A549 (cell line): ENCODE results near the gene NHSL2. TPM values are rescaled to one million over a fixed set of nuclear protein-coding genes. Genes with fewer than 3 reads are reported as not detected.
A peak's percentile ranks its signal among the peaks of the same experiment; 100 is the strongest.

Experiments
- ATAC-seq, 2 experiments: fragments of 200-7000 bp in 1 of 2; fragments of >200 bp in 1 of 2; cut with Nextera tagmentation in 1 of 2; cut with Tn5 transposase in 1 of 2; 3 replicates each; pipeline versions ENCODE4 v1.8.0 to v1.9.1; 2018 to 2020; ENCODE audit warnings: mild to moderate bottlenecking in 1 of 2, moderate library complexity in 1 of 2
- CTCF ChIA-PET: fragments of 300-600 bp; sonication (Branson Sonifier 250); formaldehyde crosslinking; extraction: SDS; loops from one replicate; lab custom pipeline; 2021; ENCODE audit warnings: antibody characterized with exemption, inconsistent platforms; lab: Yijun Ruan, JAX
- POLR2A ChIA-PET: fragments of 350-600 bp; formaldehyde crosslinking; extraction: SDS; loops from one replicate; lab custom pipeline; 2021; ENCODE audit warnings: antibody characterized with exemption, inconsistent platforms; lab: Yijun Ruan, JAX
- DNase-seq, 2 experiments: peaks; one replicate each; pipeline versions ENCODE4 v3.0.0 to v3.0.0-alpha.2; 2011 to 2016; ENCODE audit warnings: low read depth in 1 of 2, low spot score in 1 of 2
- FAIRE-seq: peaks from 2 replicates; lab custom pipeline; 2011; peaks lifted over from hg19 to GRCh38; lab: Jason Lieb, UNC
- H3K27ac ChIP-seq, 2 experiments: fragments of >200 bp; sonication (Bioruptor Twin); formaldehyde crosslinking; 3 replicates each; pipeline ENCODE4 v1.5.1; 2016 to 2017
- H3K4me1 ChIP-seq: fragments of >200 bp; sonication (Bioruptor Twin); formaldehyde crosslinking; 3 replicates; pipeline ENCODE4 v1.6.1; 2016
- H3K4me2 ChIP-seq: fragments of >200 bp; sonication (Bioruptor Twin); formaldehyde crosslinking; 3 replicates; pipeline ENCODE4 v1.6.1; 2016
- H3K4me3 ChIP-seq: fragments of >200 bp; sonication (Bioruptor Twin); formaldehyde crosslinking; 3 replicates; pipeline ENCODE4 v1.5.1; 2016
- H3K9me3 ChIP-seq: fragments of >200 bp; sonication (Bioruptor Twin); formaldehyde crosslinking; 3 replicates; pipeline ENCODE4 v1.6.1; 2016
- ATOH8 ChIP-seq: fragments of 250-450 bp; sonication (Bioruptor Pico); IDR thresholded peaks from 2 replicates; pipeline ENCODE4 v1.5.0; 2020; ENCODE audit warnings: low read depth, mild to moderate bottlenecking, moderate library complexity
- CBX8 ChIP-seq: fragments of 200-600 bp; sonication (generic); IDR thresholded peaks from 2 replicates; pipeline ENCODE4 v1.6.1; 2016
- CHD2 ChIP-seq: fragments of 150-350 bp; IDR thresholded peaks from 2 replicates; pipeline ENCODE4 v1.6.1; 2014; ENCODE audit warnings: low read length; ENCODE audit not compliant: partially characterized antibody
- EHF ChIP-seq: fragments of 250-450 bp; sonication (Bioruptor Pico); IDR thresholded peaks from 2 replicates; pipeline ENCODE4 v1.5.0; 2020; ENCODE audit warnings: mild to moderate bottlenecking
- ESRRA ChIP-seq: fragments of 150-350 bp; IDR thresholded peaks from 2 replicates; pipeline ENCODE4 v1.6.1; 2014; ENCODE audit warnings: mild to moderate bottlenecking, low read length, borderline replicate concordance
- FOSB ChIP-seq: fragments of 250-450 bp; sonication (Bioruptor Pico); IDR thresholded peaks from 2 replicates; pipeline ENCODE4 v1.5.0; 2020; ENCODE audit warnings: mild to moderate bottlenecking, moderate library complexity
- FOSL2 ChIP-seq, 2 experiments: fragments of 450-650 bp in 1 of 2; fragments of >200 bp in 1 of 2; sonication (Bioruptor Twin) in 1 of 2; formaldehyde crosslinking; IDR thresholded peaks; 2 replicates each; pipeline versions ENCODE4 v1.5.0 to v1.6.1; 2016 to 2020; ENCODE audit warnings: mild to moderate bottlenecking in 1 of 2, moderate library complexity in 1 of 2
- GATA3 ChIP-seq: IDR thresholded peaks from 2 replicates; pipeline ENCODE4 v1.6.1; 2012; ENCODE audit warnings: borderline replicate concordance
- HEYL ChIP-seq: fragments of 250-450 bp; sonication (Bioruptor Pico); IDR thresholded peaks from 2 replicates; pipeline ENCODE4 v1.8.0; 2021; ENCODE audit warnings: mild to moderate bottlenecking, moderate library complexity
- JUNB ChIP-seq: fragments of >200 bp; sonication (Bioruptor Twin); formaldehyde crosslinking; IDR thresholded peaks from 2 replicates; pipeline ENCODE4 v1.6.1; 2016
- KDM1A ChIP-seq: fragments of 200-600 bp; sonication (generic); IDR thresholded peaks from 2 replicates; pipeline ENCODE4 v1.6.1; 2016; ENCODE audit warnings: low read depth, mild to moderate bottlenecking
- MAZ ChIP-seq: fragments of 150-350 bp; IDR thresholded peaks from 2 replicates; pipeline ENCODE4 v1.6.1; 2014; ENCODE audit warnings: antibody characterized with exemption, low read depth, low read length, borderline replicate concordance
- NFE2L2 ChIP-seq: fragments of 150-350 bp; conservative IDR thresholded peaks from 2 replicates; pipeline ENCODE4 v1.6.1; 2014; ENCODE audit warnings: low read length
- NPAS2 ChIP-seq: fragments of 250-450 bp; sonication (Bioruptor Pico); IDR thresholded peaks from 2 replicates; pipeline ENCODE4 v1.8.0; 2022; ENCODE audit warnings: mild to moderate bottlenecking, moderate library complexity, borderline replicate concordance
- NR3C1 ChIP-seq: fragments of >200 bp; sonication (Bioruptor Twin); formaldehyde crosslinking; IDR thresholded peaks from 3 replicates; pipeline ENCODE4 v1.6.1; 2017
- PHF8 ChIP-seq: fragments of 200-600 bp; sonication (generic); IDR thresholded peaks from 2 replicates; pipeline ENCODE4 v1.6.1; 2016; ENCODE audit warnings: low read depth, mild to moderate bottlenecking, antibody characterized with exemption, moderate library complexity, borderline replicate concordance
- POLR2A ChIP-seq: IDR thresholded peaks from 2 replicates; pipeline ENCODE4 v1.6.1; 2012; ENCODE audit warnings: mild to moderate bottlenecking, low read length
- POLR2AphosphoS2 ChIP-seq: conservative IDR thresholded peaks from 2 replicates; pipeline ENCODE4 v1.6.1; 2012; ENCODE audit warnings: low read length, improper control_type of control experiment, inconsistent platforms
- RARB ChIP-seq: fragments of 250-450 bp; sonication (Bioruptor Pico); IDR thresholded peaks from 2 replicates; pipeline ENCODE4 v1.8.0; 2021; ENCODE audit warnings: mild to moderate bottlenecking, moderate library complexity
- RCOR1 ChIP-seq: fragments of 150-350 bp; IDR thresholded peaks from 2 replicates; pipeline ENCODE4 v1.6.1; 2014; ENCODE audit warnings: antibody characterized with exemption, low read length, low read depth
- REST ChIP-seq: fragments of 200-600 bp; sonication (generic); IDR thresholded peaks from 2 replicates; pipeline ENCODE4 v1.6.1; 2016; ENCODE audit warnings: antibody characterized with exemption, mild to moderate bottlenecking, moderate library complexity
- RFX5 ChIP-seq: fragments of 450-650 bp; IDR thresholded peaks from 2 replicates; pipeline ENCODE4 v1.7.1; 2014; ENCODE audit warnings: antibody characterized with exemption, mild to moderate bottlenecking, moderate library complexity
- RNF2 ChIP-seq: fragments of 200-600 bp; sonication (generic); IDR thresholded peaks from 2 replicates; pipeline ENCODE4 v1.6.1; 2016; ENCODE audit warnings: low read depth, mild to moderate bottlenecking, antibody characterized with exemption, moderate library complexity, borderline replicate concordance
- TP53 ChIP-seq: fragments of 250-450 bp; sonication (Bioruptor Pico); IDR thresholded peaks from 2 replicates; pipeline ENCODE4 v1.5.0; 2021; ENCODE audit warnings: mild to moderate bottlenecking, moderate library complexity
- USF2 ChIP-seq: fragments of 450-650 bp; IDR thresholded peaks from 2 replicates; pipeline ENCODE4 v1.6.1; 2014; ENCODE audit warnings: antibody characterized with exemption
- WGBS: methylation state at CpG from one replicate; pipeline ENCODE4 v1.1.6; 2017; ENCODE audit errors: missing lambda C conversion rate; 5-methylcytosine and 5-hydroxymethylcytosine counted together
- polyA plus RNA-seq, 4 experiments: library from polyadenylated mRNA; depleted of rRNA in 3 of 4; stranded (reverse); fragments of >200 nt; fragmentation: RNase III in 1 of 4; extraction: RNeasy Plus Mini Kit Qiagen cat#74134 plus additional on column Dnase treatment in 1 of 4; gene quantifications; 2 replicates in 3 of 4; 3 replicates in 1 of 4; pipeline ENCODE4 v1.2.3, GENCODE V29; 2011 to 2017
- TF ChIP-seq, protein P1 (sequence below): fragments of 250-450 bp; sonication (Bioruptor Pico); IDR thresholded peaks from 2 replicates; pipeline ENCODE4 v1.5.0; 2021; ENCODE audit warnings: mild to moderate bottlenecking, moderate library complexity, borderline replicate concordance

Gene NHSL2
- polyA plus RNA-seq, 2 of the 4 experiments (the other 2 are of a cell fraction) = 0.26 to 0.48 TPM

DNA sequence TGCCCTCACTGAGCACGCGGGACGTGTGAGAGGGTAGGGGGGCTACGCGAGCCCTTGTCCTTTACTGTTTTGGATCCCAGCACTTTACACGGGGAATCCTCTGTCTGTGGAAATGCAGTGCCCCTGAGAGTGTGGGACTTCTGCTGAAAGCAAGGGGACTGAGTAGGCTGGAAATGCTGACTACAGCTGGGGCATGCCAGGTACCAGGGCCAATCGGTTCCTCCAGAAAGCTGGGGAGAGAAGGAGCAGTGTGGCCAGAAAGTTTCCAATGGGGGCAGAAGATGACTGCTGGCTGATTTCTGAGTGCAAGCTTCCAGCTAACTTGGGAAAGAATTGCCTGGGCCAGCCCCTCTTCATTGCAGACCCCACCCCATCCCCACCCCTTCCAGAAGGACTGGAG lies 1.5 kb downstream of the NHSL2 start:
- 0 out of 3 replicates have a peak, but pooled peaks cover 4% of the 10 kb centered on the region for H3K4me1 ChIP-seq
- H3K4me3 ChIP-seq = peak overlapping the region; percentile 57; the same call in 2 of the 3 replicates
- POLR2A ChIA-PET = interaction anchor here (0.5 to 1.1 kb wide), 2 partner anchors 269 to 448 kb away, joined by 3 read pairs; partner anchors contain the start of gene PIN4
- 100% methylated on average over 1 of the region's 7 CpGs for WGBS
- no peak for TF ChIP-seq FOSL2 (IDR thresholded peaks at IDR 0.05)
- TF ChIP-seq FOSL2 (CRISPR knock-in tag; IDR thresholded peaks at IDR 0.05) = no peak
- TF ChIP-seq NFE2L2 = no peak
- no peak for TF ChIP-seq HEYL (CRISPR knock-in tag)
- no peak for TF ChIP-seq RCOR1
- TF ChIP-seq MAZ = no peak
- TF ChIP-seq POLR2AphosphoS2 = no peak
- no peak for TF ChIP-seq POLR2A
- TF ChIP-seq PHF8 = no peak
- no peak for TF ChIP-seq CBX8
- no peak for TF ChIP-seq GATA3
- TF ChIP-seq NR3C1 = no peak
- TF ChIP-seq NPAS2 = no peak
- no peak for TF ChIP-seq RFX5
- TF ChIP-seq REST = no peak
- TF ChIP-seq KDM1A = no peak
- no peak for TF ChIP-seq FOSB (CRISPR knock-in tag)
- no peak for TF ChIP-seq CHD2
- TF ChIP-seq, protein P1, sequence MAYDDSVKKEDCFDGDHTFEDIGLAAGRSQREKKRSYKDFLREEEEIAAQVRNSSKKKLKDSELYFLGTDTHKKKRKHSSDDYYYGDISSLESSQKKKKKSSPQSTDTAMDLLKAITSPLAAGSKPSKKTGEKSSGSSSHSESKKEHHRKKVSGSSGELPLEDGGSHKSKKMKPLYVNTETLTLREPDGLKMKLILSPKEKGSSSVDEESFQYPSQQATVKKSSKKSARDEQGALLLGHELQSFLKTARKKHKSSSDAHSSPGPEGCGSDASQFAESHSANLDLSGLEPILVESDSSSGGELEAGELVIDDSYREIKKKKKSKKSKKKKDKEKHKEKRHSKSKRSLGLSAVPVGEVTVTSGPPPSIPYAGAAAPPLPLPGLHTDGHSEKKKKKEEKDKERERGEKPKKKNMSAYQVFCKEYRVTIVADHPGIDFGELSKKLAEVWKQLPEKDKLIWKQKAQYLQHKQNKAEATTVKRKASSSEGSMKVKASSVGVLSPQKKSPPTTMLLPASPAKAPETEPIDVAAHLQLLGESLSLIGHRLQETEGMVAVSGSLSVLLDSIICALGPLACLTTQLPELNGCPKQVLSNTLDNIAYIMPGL (CRISPR knock-in tag) = no peak
- TF ChIP-seq EHF (CRISPR knock-in tag) = no peak
- no peak for TF ChIP-seq USF2
- DNase-seq = no peak
- H3K9me3 ChIP-seq = no peaks in the 10 kb centered on the region
- CTCF ChIA-PET = interaction anchor here (0.9 to 4.8 kb wide), 12 partner anchors 11 to 219 kb away, joined by 3 to 37 read pairs (median 6); partner anchors contain the start of gene RTL5
- H3K4me2 ChIP-seq = peak overlapping the region; percentile 93
- no peak for ATAC-seq
- no peak overlapping the region for H3K27ac ChIP-seq
- no peak for FAIRE-seq

- H3K4me2 ChIP-seq = no peak overlapping the region
- WGBS = 89% methylated on average over 6 of the region's 6 CpGs
- H3K9me3 ChIP-seq = no peaks in the 10 kb centered on the region
- H3K4me3 ChIP-seq = no peak overlapping the region
- CTCF ChIA-PET = interaction anchor here (1.5 to 4.6 kb wide), 2 partner anchors 91 to 106 kb away, joined by 4 to 31 read pairs; no protein-coding TSS in a partner anchor
- no peak overlapping the region for H3K27ac ChIP-seq
- FAIRE-seq (no peak), DNase-seq (no peak), ATAC-seq (no peak)
- POLR2A ChIA-PET = no interaction called here
- peaks cover 7% of the 10 kb centered on the region; the same call in 1 of the 3 replicates for H3K4me1 ChIP-seq
- TF ChIP-seq KDM1A (no peak), RNF2 (no peak), ATOH8 (no peak), PHF8 (no peak), RARB (CRISPR knock-in tag) (no peak), RCOR1 (no peak), REST (no peak), JUNB (no peak), ESRRA (no peak), TP53 (CRISPR knock-in tag) (no peak)
Measured at GRCh38 chrX:71913156-71913950, 2.7 kb downstream of the NHSL2 start.
